NCI-H1417 treated with DMSO at 0.1 percent for 48 hours (cell line): ENCODE results near the gene SOST.

ENCODE experiments used
- DNase-seq: peaks from one replicate; lab custom pipeline; 2025; lab: John Stamatoyannopoulos, UW

Gene SOST

DNA sequence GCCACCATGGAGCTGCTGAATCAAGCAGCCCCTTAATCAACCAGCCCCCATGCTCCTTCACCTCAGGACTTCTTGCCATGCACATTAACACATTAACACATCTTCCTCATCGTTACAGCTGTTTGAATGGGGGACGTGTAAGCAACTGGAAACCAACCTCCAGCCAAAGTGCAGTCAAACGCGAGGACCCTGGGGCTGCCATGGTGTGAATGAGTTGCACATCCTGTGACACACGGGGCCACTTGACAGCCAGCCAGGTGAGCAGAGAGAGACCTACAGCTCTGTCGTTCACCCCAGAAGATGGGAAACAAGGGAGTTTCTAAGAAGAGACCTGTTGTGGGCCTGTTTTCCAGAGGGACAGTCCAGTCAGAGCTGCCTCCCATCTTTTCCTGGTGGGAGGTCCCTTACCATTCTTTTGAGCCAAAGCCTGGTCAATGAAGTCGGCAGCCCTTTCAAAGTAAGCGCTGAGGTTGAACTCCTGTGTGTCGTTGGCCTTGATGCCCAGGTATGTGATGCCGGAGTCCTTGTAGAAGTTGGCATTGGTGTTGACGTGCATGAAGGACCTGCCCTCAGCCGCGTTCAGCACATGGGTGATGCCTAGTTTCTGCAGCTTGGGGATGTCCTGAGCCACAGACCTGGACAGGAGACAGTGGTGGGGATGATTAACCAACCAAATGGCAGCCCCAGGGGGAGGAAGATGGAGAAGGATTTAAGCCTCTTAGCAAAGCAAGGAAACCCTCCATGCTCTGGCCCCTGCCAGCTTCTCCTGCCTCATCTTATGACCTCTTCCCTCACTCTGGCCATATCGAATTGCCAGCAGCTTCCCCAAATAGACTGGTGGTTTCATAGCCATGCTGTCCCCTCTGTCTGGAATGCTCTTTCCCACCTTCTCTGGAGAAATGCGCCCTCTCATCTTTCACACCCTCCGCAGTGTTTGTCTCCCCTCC lies 16.0 kb upstream of the SOST start:
- no peak for DNase-seq

DNA sequence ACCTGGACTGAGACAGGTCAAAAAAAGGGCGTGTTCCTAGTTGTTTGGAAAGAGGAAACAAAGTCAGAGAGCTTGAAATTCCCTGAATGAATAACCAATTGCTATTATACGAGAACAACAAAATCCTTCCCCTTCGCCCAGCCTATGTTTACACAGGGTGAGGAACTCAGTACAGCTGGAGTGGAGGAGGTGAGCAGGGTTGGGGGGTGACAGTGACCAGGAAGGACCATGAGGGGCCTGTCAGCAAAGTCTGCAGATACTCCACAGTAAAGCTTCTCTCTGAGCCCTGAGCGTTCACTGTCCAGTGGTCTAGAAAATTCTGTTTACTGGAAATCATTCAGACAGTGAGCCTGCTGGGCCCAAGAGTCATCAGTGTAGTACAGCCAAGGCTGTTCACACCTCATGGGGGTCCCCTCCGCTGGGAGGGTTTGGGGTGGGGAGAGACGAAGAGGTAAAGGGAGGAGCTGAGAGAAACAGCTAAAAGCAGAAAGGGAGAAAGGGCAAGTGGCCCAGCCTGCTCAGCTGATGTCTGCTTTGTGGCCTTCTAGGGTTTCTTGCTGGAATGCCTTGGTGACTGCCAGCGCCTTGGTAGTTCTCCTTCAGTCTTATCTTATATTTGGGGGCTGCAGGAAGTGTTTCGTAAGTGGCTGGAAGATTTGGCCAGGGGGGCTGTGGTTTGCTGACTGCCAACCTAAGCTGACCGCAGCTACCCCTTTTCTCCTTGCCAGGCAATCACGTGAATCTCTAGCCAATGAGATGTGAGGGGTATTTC lies 14.5 kb upstream of the SOST start:
- no peak for DNase-seq

DNA sequence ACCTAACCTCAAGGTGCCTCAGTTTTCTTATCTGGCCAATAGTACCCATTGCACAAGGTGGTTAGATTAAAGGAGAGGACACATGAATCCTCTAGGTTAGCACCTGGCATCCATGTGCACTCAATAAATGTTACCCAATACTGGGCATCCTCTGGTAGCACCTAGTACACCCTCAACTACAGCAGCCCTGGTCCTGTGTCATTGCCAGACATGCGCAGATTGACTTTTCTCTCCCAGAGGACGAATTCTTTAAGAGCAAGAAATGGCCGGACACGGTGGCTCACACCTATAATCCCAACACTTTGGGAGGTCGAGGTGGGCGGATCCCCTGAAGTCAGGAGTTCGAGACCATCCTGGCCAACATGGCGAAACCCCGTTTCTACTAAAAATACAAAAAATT lies 12.9 kb upstream of the SOST start:
- DNase-seq: no peak

DNA sequence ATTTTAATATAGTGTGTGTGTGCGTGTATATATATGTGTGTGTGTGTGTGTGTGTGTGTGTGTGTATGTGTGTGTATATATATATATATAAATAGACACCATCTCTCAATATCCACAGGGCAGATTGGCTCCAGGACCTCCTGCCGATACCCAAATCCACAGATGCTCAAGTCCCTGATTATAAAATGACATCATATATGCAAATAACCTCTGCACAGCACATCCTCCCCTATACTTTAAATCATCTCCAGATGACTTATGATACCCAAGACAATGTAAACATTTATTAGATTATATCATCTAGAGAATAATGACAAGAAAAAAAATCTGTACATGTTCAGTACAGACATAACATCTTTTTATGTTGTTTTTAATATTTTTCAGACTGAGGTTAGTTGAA lies 12.4 kb upstream of the SOST start:
- DNase-seq: no peak

DNA sequence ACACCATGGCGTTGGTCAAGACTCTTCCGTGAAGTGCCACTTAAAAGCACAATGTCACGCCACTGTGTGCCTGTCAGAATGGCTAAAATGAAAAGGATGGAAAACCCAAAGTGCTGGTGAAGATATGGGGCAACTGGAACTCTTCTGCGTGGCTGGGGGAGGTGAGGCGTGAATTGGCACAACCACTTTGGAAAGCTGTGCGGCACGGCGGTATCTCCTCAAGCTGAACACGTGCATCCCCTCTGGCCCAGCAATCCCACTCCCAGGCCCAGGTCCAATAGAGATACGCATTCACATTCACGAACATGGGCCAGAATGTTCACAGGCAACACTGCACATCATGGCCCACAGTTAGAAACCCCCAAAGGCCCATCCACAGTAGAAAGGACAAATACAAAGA lies 11.3 kb upstream of the SOST start:
- no peak for DNase-seq

DNA sequence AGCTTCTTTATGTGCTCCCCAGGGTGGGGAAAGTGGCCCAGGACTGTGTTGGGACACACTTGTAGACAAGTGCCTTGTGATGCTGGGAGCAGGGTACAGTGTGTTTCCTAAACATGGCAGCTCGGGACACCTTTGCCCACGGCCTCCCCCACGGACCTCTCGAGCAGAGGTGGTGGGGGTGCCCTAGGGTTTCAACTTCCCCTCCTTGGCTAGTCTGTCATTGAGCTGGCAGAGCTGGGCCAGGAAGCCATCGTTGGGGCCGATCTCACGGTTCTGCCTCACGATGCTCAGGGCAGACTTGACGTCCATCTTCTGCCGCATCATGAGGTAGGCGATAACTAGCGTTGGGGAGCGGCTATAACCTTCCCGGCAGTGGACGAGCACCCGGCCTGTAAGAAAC lies 10.8 kb upstream of the SOST start:
- no peak for DNase-seq

DNA sequence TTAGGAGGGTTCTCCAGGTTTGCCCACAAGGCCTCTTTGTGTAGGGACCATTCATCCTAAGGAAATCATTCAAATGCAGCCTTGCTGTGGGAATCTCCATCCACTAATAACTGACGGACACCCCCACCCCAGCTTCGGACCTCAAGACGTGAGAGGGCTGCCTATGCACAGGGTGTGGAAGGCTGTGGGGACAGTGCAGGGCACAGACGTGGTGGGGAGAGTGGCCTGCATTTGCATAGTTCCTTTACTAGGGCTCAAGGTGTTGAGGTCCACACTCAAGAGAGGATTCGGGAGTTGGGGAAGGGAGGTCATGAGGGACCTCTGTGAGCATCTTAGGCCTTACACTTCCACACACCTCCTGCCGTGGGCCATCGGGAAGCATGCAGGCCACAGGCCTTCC lies 10.4 kb upstream of the SOST start:
- DNase-seq: no peak

DNA sequence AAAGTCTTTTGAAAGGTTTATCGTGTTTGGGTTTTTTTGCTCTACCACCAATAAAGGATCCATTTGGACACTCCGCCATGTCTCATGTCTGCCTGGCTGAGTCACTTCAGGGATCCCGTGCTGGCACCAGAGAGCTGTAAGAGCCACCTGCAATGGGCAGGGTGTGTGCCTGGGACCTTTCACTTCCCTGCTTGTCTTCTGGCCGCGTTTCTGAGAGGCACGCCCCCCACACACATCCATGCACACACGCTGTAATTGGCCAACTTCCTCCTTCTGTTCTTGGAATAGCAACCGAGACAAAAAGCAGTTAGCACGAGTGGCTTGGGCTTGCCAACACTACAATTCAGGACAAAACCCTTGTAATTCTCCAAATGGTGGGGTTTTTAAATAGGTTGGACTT lies 9.8 kb upstream of the SOST start:
- DNase-seq: no peak

DNA sequence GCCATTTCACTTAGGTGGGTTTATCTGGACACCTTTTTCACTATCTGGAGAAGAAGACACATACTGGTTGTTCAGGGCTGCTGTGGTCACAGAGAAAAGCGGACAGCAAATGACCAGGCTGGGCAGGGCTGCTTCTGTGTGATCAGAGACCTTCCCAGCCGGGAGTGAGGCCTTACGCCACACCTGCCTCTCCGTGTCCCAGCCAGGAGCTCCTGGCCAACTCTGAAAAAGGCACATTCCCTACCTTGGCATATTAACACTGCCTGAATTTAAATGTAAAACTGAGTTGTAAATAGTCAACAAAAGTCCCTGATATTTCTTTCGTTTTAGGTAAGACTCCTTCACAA lies 9.1 kb upstream of the SOST start:
- no peak for DNase-seq

DNA sequence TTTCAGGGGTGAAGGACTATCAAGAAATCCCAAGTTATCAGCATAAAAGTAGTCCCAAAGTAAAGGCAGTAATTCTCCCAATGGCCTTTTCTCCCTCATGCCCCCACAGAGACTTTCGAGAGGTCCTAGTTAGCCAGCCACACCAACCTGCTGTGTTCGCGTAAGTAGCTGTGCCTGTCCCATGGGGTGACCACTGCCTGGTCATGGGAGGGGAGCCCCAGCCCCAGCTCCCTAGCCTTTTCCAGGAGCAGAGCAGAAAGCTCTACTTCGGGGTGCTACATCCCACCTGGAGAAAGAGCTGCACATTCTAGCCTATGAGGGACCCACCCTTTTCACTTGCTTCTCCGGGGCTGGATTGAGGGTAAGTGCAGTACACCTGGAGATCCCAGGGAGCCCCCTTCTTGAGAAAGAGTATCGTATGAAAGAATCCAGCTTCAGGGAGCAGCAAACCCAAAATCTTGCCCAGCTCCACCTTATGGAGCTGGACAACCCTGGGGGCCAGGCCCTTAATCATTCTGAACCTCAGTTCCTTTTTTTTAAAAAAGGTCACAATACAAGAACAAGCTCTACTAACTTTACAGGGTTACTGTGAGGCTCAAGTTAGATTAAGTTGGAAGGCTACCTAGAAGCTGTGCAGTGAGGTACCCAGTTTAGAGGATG lies 8.6 kb upstream of the SOST start:
- DNase-seq: no peak

DNA sequence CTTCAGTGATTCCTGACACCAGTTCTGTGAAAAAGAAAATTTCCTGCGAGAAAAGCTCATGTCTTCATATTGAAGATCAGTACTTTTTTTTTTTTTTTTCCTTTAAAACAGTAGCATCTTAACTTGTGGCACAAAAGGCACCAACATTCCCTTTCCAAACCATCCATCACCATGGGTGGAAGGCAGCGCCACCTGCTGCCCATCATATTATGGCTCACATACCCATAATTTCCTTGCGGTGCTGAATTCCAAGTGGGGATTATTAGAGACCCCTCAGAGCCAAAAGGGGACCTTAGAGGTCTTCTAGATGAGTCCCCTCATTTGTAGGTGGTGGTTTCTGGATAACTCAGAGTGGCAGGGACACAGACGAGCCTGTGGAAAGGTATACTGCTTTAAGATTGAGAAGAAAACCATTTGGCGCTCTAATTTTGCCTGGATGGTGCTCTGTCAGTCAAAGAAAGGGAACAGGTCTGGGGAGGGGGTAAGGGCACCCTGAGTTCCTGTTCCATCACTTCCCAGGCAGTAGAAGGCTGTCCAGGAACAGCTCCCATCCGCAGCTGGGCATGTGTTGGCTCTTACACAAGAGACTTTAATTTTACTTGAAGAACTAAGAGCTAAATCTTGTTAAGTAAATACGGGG lies 7.9 kb upstream of the SOST start:
- no peak for DNase-seq

DNA sequence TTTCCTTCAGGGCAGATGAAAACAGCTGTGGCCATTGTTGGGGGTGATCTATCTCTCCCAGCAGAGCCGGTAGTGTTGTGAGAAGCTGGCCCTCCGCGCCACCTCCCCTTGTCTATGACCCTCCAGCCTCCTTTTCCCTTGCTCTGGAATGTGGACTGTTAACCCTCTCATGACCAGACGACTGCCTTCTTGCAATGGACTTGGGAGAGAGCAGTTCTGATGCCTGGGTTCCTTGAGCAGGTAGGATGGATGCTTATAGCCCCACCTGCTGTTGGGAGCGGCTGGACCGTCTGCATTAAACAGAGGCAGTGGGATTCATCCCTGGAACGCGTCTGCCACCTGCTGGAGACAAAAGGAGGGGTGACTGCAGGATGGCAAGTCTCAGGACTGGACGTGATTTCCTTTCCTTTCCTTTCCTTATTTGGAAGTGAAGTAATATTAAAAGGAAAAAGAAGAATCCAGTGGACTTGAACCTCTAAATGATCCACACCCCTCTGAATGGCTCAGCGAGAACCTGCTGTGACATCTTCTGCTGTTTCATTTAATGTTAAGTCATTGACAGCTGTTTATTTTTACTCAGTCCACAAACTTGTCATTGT lies 1.8 kb upstream of the SOST start:
- peak; percentile 53 for DNase-seq

DNA sequence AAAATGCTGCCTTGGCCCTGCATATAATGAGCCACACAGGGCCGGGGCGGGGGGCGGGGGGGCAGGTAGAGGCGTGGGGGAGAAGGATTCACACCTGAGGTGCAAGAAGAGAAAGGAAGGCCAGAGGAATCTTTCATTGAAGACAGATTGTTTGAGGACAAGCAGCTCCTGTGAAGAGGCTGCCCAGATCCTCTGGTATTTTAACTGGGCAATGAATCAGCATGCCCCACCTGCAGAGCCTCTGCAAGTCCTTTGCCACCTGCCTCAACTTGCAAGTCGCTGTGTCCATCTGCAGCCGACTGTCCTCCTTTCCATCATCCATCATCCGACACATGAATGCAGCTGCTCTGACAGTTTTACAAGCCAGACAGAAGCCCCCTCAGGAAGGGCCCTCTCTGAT lies 1.2 kb upstream of the SOST start:
- DNase-seq: no peak

DNA sequence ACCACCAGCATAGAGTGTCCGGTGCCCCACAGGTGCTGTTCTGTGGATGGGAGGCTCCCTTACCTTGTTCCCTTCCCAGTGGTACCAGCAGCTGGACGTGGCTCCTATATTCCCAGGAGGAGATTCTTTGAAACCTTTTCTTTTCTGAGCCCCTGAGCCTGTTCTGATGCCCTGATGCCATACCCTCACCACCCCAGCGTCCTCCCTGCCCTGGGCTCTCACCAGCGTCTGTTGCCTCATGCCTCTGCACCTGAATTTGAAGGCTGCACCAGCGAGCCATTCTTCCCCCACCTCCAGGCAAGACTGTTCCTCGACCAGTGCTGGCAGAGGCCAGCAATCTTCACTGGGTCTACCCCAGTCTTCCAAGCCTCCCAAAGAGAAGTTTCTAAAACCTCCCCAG lies 505 bp downstream of the SOST start:
- no peak for DNase-seq

DNA sequence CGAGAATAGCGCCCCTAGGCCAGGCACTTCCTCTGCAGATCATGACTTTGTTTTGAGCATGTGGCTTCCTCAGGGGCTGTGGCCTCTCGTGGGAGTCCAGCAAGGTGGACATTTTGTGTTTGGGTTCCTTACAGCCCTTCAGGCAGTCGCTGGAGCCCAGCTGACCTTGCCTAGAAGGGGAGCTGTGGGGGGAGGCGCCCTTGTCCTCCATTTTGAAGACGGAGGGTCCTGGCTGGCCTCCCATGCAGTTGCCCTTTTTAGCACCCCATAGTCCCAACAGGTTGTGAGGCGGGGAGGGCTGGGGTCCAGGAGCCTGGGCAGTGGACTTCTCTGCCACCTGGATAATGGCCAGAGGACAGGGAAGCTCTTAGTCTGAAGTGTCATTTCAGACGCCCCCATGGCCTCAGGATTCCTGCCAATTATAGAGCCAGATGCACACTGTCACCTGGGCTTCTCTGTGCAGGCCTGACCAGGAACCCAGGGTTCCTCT lies 1.4 kb downstream of the SOST start:
- DNase-seq: no peak

DNA sequence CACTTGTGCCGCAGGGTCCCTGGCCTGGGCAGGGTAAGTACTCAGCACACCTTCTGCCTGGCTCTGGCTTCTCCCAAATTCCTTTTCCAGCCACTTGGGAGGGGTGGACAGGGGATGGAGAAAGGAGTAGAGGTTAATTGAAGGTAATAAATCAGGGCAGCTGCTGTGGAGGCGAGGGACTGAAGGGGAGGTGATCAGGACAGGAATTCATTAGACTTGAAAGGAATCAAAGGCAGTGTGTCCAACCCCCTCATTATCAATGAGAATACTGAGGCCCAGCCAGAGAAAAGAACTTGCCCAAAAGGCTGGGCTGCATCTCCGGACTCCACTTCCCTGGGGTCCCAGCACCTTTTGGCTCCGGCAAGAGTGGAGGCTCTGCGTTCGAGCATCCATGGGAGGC lies 2.4 kb downstream of the SOST start:
- DNase-seq: no peak

DNA sequence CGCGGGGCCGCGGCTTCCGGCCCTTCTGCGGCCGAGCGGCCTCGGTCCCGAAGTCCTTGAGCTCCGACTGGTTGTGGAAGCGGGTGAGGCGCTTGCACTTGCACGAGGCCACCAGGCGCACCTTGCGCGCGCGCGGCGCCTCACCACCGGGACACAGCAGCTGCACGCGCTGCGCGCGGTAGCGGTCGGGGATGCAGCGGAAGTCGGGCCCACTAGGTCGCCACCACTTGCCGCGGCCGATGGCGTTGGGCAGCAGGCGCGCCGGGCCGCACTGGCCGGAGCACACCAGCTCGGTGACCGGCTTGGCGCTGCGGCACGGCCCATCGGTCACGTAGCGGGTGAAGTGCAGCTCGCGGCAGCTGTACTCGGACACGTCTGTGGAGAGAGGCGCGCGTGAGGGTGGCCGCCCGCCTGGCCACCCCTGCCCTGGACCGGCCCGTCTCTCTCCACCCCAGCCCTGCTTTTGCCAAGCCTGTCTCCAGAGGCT lies 3.2 kb downstream of the SOST start:
- no peak for DNase-seq

DNA sequence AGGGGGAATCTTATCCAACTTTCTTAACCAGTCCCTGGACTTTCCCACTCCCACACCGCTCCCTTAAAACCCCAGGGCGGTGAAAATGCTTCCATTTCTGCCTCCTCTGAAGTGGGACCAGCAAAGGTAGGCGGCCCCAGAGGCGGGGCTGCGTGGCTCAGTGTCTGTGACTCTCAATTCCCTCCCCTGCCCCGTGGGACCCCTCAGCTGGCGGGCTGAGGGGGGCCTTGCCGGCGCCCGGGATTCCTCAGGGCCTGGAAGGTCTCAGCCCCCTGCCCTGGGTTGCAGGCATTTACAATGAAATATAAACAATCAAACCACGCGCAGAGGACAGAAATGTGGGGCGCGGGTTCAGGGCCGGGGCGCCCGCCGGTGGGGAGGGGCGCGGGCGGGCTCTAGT lies 3.6 kb downstream of the SOST start:
- no peak for DNase-seq

DNA sequence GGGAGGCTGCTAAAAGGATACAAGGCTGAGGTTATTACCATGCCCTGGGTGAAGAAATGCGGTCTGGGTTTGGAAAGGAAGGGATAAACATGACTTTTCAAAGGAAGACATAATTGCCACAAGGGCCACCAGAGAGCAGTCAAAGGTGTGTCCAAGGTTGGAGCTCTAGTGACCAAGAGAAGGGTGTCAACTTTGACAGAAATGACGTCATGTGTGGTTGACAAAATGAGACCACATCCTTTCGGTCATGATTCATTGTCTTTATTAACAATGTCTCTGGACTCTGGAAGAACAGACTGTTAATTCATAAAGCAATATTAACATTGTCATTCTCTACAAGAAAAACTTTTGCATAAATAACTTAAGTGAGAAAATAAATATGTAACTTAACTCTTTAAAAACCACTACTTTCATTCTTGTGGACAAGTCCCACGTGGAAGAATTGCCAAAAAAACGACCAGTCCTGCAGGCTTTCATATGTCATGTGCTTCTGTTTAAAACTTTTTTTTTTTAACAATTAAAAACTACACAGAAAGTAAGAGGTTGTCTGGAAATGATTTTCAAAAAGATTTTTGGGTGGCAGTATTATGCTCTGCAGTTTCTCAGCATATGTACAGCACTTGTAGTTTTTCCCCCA lies 5.0 kb downstream of the SOST start:
- no peak for DNase-seq

DNA sequence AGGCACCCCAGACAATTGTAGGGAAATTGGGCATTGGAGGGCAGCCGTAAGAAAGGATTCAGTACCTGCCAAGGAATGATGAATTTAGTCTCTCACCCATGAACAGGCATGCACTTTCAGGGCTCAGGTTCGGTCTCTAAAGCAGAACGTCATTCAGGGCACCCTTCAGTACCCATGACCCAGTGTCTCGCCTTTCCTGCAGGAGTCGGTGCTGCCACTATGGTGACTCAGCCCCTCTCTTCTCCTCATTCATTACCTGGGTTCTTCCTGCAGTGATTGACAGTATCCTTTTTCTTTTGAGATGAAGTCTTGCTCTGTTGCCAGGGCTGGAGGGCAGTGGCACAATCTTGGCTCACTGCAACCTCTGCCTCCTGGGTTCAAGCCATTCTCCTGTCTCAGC lies 8.4 kb downstream of the SOST start:
- DNase-seq: no peak

DNA sequence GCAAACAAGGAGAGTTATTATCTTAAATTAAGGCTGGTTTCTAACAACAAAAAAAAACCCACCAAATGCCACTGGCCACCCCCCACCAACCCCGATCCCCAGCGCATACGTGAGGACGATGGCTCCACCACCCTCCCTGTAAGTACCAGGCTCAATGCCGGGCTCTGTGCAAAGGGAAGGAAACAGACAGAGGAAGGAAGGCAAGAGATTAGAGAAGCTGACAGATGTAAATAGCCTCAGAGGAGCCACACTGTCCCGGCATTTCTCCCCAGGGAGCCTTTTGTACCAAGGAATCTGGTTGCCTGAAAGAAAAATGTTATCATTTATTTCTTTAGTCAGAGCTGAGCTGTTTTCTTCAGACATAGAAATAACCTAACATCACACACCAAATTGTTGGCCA lies 13.1 kb downstream of the SOST start:
- DNase-seq: no peak
